ENCODE data around the gene MMD. TPM values are rescaled to one million over a fixed set of nuclear protein-coding genes. Genes with fewer than 3 reads are reported as not detected.
"Not testable (repeated sequence)": the region's sequence is repeated elsewhere in the genome, so short reads cannot be mapped to it uniquely, and the experiment has no call there.

The MMD gene
- total RNA-seq, result 21.7 and 23.4 TPM in 2 replicates

- H3K4me1 Mint-ChIP-seq, result peaks cover 47% of the 10 kb centered on the region
- H3K4me3 Mint-ChIP-seq, result peak within 1 kb of the TSS; percentile 92
- H3K27ac Mint-ChIP-seq, result peak within 1 kb of the TSS; percentile 95
- H3K36me3 Mint-ChIP-seq (ENCODE audit: low read depth), result peaks cover 22% of the 10 kb centered on the region
- H3K27me3 Mint-ChIP-seq, result peaks cover 28% of the 10 kb centered on the region
- no peak for DNase-seq
- H3K9me3 Mint-ChIP-seq, result no peaks in the 10 kb centered on the region
- intact Hi-C loops (cut with micrococcal nuclease), result loop anchor here (1.0 to 10.0 kb wide), 5 partner anchors 74 to 453 kb away; partner anchors contain the start of genes COX11, HLF, PCTP and SMIM36
Measured at GRCh38 chr17:55421179-55421934, at the start of gene MMD. Gene MMD, minus strand, starts transcription at chr17:55421835. Its CDS starts 140 bp downstream, at chr17:55421695.

- H3K27ac Mint-ChIP-seq, result no peak overlapping the region
- no peaks in the 10 kb centered on the region for H3K9me3 Mint-ChIP-seq
- peaks cover 3% of the 10 kb centered on the region for H3K27me3 Mint-ChIP-seq
- peaks cover 7% of the 10 kb centered on the region for H3K4me1 Mint-ChIP-seq
- H3K4me3 Mint-ChIP-seq, result no peak overlapping the region
- DNase-seq, result no peak
- H3K36me3 Mint-ChIP-seq (ENCODE audit: low read depth), result no peaks in the 10 kb centered on the region
- intact Hi-C loops (cut with micrococcal nuclease), result no loop called here
Measured at GRCh38 chr17:55466671-55467070, 45.0 kb upstream of the MMD start.

- H3K4me3 Mint-ChIP-seq; H3K9me3 Mint-ChIP-seq; intact Hi-C loops (cut with micrococcal nuclease); H3K27me3 Mint-ChIP-seq; H3K4me1 Mint-ChIP-seq; DNase-seq; H3K27ac Mint-ChIP-seq; H3K36me3 Mint-ChIP-seq (ENCODE audit: low read depth): not testable (repeated sequence)
Measured at GRCh38 chr17:55465771-55466170, 44.1 kb upstream of the MMD start.

GRCh38 chr17:55463600-55463999 lies 42.0 kb upstream of the MMD start:
- no peaks in the 10 kb centered on the region for H3K9me3 Mint-ChIP-seq
- H3K4me3 Mint-ChIP-seq, result no peak overlapping the region
- peak; percentile 55 for DNase-seq
- intact Hi-C loops (cut with micrococcal nuclease), result no loop called here
- H3K4me1 Mint-ChIP-seq, result peaks cover 13% of the 10 kb centered on the region
- no peaks in the 10 kb centered on the region for H3K36me3 Mint-ChIP-seq (ENCODE audit: low read depth)
- H3K27me3 Mint-ChIP-seq, result peaks cover 3% of the 10 kb centered on the region
- H3K27ac Mint-ChIP-seq, result peak overlapping the region; percentile 51

GRCh38 chr17:55462711-55463110 lies 41.1 kb upstream of the MMD start:
- H3K27me3 Mint-ChIP-seq, result peaks cover 2% of the 10 kb centered on the region
- peaks cover 21% of the 10 kb centered on the region for H3K4me1 Mint-ChIP-seq
- H3K27ac Mint-ChIP-seq, result no peak overlapping the region
- no peaks in the 10 kb centered on the region for H3K9me3 Mint-ChIP-seq
- intact Hi-C loops (cut with micrococcal nuclease), result no loop called here
- no peak for DNase-seq
- H3K36me3 Mint-ChIP-seq (ENCODE audit: low read depth), result no peaks in the 10 kb centered on the region
- no peak overlapping the region for H3K4me3 Mint-ChIP-seq

- Mint-ChIP-seq H3K4me3 (no peak overlapping the region), H3K36me3 (ENCODE audit: low read depth) (no peaks in the 10 kb centered on the region), H3K9me3 (no peaks in the 10 kb centered on the region), H3K4me1 (peaks cover 21% of the 10 kb centered on the region), H3K27me3 (peaks cover 2% of the 10 kb centered on the region), H3K27ac (no peak overlapping the region)
- intact Hi-C loops (cut with micrococcal nuclease), result no loop called here
- DNase-seq, result no peak
Measured at GRCh38 chr17:55462234-55462633, 40.6 kb upstream of the MMD start.

GRCh38 chr17:55458978-55459377 lies 37.3 kb upstream of the MMD start:
- peak; percentile 63 for DNase-seq
- H3K27ac Mint-ChIP-seq, result peak overlapping the region; percentile 48
- no peaks in the 10 kb centered on the region for H3K36me3 Mint-ChIP-seq (ENCODE audit: low read depth)
- intact Hi-C loops (cut with micrococcal nuclease), result loop anchor here (1.0 to 2.0 kb wide), 2 partner anchors 22 to 37 kb away; no protein-coding TSS in a partner anchor
- no peaks in the 10 kb centered on the region for H3K9me3 Mint-ChIP-seq
- H3K27me3 Mint-ChIP-seq, result peaks cover 9% of the 10 kb centered on the region
- peaks cover 23% of the 10 kb centered on the region for H3K4me1 Mint-ChIP-seq
- no peak overlapping the region for H3K4me3 Mint-ChIP-seq

GRCh38 chr17:55458287-55458900 lies 36.8 kb upstream of the MMD start:
- intact Hi-C loops (cut with micrococcal nuclease), result loop anchor here (2.0 kb wide), 1 partner anchor 22 kb away; no protein-coding TSS in a partner anchor
- no peak overlapping the region for H3K4me3 Mint-ChIP-seq

GRCh38 chr17:55456307-55457240 lies 34.9 kb upstream of the MMD start:
- H3K27me3 Mint-ChIP-seq, result peaks cover 12% of the 10 kb centered on the region
- intact Hi-C loops (cut with micrococcal nuclease), result no loop called here
- H3K4me1 Mint-ChIP-seq, result peaks cover 28% of the 10 kb centered on the region
- DNase-seq, result no peak
- no peaks in the 10 kb centered on the region for H3K9me3 Mint-ChIP-seq
- H3K4me3 Mint-ChIP-seq, result no peak overlapping the region
- H3K27ac Mint-ChIP-seq, result no peak overlapping the region
- no peaks in the 10 kb centered on the region for H3K36me3 Mint-ChIP-seq (ENCODE audit: low read depth)

More at GRCh38 chr17:55458287-55458900, 36.8 kb upstream of the MMD start:
- H3K27ac Mint-ChIP-seq, result no peak overlapping the region
- H3K36me3 Mint-ChIP-seq (ENCODE audit: low read depth), result no peaks in the 10 kb centered on the region
- no peak for DNase-seq
- peaks cover 20% of the 10 kb centered on the region for H3K4me1 Mint-ChIP-seq
- H3K27me3 Mint-ChIP-seq, result peaks cover 12% of the 10 kb centered on the region
- H3K9me3 Mint-ChIP-seq, result no peaks in the 10 kb centered on the region

GRCh38 chr17:55454906-55455474 lies 33.4 kb upstream of the MMD start:
- intact Hi-C loops (cut with micrococcal nuclease), result no loop called here
- peaks cover 14% of the 10 kb centered on the region for H3K27me3 Mint-ChIP-seq
- DNase-seq, result no peak
- peaks cover 34% of the 10 kb centered on the region for H3K4me1 Mint-ChIP-seq
- H3K4me3 Mint-ChIP-seq, result no peak overlapping the region
- H3K27ac Mint-ChIP-seq, result no peak overlapping the region
- H3K36me3 Mint-ChIP-seq (ENCODE audit: low read depth), result no peaks in the 10 kb centered on the region
- no peaks in the 10 kb centered on the region for H3K9me3 Mint-ChIP-seq

GRCh38 chr17:55453839-55454557 lies 32.4 kb upstream of the MMD start:
- no peaks in the 10 kb centered on the region for H3K36me3 Mint-ChIP-seq (ENCODE audit: low read depth)
- no peak overlapping the region for H3K27ac Mint-ChIP-seq
- H3K4me1 Mint-ChIP-seq, result peaks cover 31% of the 10 kb centered on the region
- intact Hi-C loops (cut with micrococcal nuclease), result no loop called here
- no peaks in the 10 kb centered on the region for H3K9me3 Mint-ChIP-seq
- DNase-seq, result no peak
- peaks cover 15% of the 10 kb centered on the region for H3K27me3 Mint-ChIP-seq
- H3K4me3 Mint-ChIP-seq, result no peak overlapping the region

GRCh38 chr17:55452139-55452790 lies 30.6 kb upstream of the MMD start:
- no peaks in the 10 kb centered on the region for H3K9me3 Mint-ChIP-seq
- H3K27me3 Mint-ChIP-seq, result peaks cover 15% of the 10 kb centered on the region
- no peak overlapping the region for H3K27ac Mint-ChIP-seq
- intact Hi-C loops (cut with micrococcal nuclease), result no loop called here
- no peaks in the 10 kb centered on the region for H3K36me3 Mint-ChIP-seq (ENCODE audit: low read depth)
- H3K4me3 Mint-ChIP-seq, result no peak overlapping the region
- DNase-seq, result no peak
- H3K4me1 Mint-ChIP-seq, result peaks cover 20% of the 10 kb centered on the region

Data from activated CD4-positive, alpha-beta T cell treated with anti-CD3 and anti-CD28 coated beads, Interleukin-2, amount 10 ng/mL, durations not matched to agents 24 days and 14 days (primary cell).